Transverse colon (tissue), 4 donors: Measurements from ENCODE around the gene COMTD1.

Experiments used
- EP300 ChIP-seq: sonication (generic); formaldehyde crosslinking; IDR thresholded peaks from one replicate; pipeline ENCODE4 v1.6.1; 2017; ENCODE audit warnings: antibody characterized with exemption, low read depth
- POLR2AphosphoS5 ChIP-seq, 3 donors: sonication (generic); formaldehyde crosslinking; IDR thresholded peaks; one replicate each; pipeline ENCODE4 v1.6.1; 2016; ENCODE audit warnings: antibody characterized with exemption in 3 of 3
- TF ChIP-seq, protein P1 (sequence below), 5 experiments: fragments of 200-600 bp in 3 of 5; fragments of 450-650 bp in 2 of 5; sonication (generic) in 3 of 5; IDR thresholded peaks; 1 replicate in 2 of 5; 2 replicates in 3 of 5; pipeline ENCODE4 v1.5.1; 2016 to 2017; ENCODE audit warnings: antibody characterized with exemption in 5 of 5, inconsistent platforms in 3 of 5, mild to moderate bottlenecking in 2 of 5, moderate library complexity in 1 of 5

DNA sequence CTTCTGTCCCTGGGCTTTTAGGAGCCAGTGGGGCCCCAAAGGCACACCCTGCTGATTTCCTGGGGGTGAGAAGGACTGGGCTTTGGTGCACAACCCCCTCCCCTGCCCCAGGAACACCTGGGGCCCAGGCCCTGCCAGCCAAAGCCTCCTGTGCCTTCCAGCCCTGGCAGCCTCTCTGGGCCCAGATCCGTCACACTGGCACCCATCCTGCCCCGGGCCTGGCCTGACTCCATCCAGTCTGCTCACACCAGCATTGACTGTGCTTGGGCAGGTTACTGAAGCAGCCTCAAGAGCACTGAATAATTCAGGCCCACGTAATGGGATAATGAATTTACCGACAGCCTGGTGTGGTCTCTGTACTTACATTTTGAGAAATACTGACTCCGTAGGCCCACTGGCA, 12.0 kb upstream of the COMTD1 start:
- TF ChIP-seq POLR2AphosphoS5 (IDR thresholded peaks at IDR 0.05) (no peak), EP300 (no peak)
- TF ChIP-seq, protein P1, sequence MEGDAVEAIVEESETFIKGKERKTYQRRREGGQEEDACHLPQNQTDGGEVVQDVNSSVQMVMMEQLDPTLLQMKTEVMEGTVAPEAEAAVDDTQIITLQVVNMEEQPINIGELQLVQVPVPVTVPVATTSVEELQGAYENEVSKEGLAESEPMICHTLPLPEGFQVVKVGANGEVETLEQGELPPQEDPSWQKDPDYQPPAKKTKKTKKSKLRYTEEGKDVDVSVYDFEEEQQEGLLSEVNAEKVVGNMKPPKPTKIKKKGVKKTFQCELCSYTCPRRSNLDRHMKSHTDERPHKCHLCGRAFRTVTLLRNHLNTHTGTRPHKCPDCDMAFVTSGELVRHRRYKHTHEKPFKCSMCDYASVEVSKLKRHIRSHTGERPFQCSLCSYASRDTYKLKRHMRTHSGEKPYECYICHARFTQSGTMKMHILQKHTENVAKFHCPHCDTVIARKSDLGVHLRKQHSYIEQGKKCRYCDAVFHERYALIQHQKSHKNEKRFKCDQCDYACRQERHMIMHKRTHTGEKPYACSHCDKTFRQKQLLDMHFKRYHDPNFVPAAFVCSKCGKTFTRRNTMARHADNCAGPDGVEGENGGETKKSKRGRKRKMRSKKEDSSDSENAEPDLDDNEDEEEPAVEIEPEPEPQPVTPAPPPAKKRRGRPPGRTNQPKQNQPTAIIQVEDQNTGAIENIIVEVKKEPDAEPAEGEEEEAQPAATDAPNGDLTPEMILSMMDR (IDR thresholded peaks at IDR 0.05) = no peak
